Gastroesophageal sphincter (tissue), 3 donors: ENCODE data around the gene TDG.

Experiments used
- POLR2A ChIP-seq, 2 donors: fragments of 450-650 bp; IDR thresholded peaks; one replicate each; pipeline ENCODE4 v1.6.1; 2017; ENCODE audit warnings: antibody characterized with exemption in 2 of 2, mild to moderate bottlenecking in 2 of 2, moderate library complexity in 1 of 2
- POLR2AphosphoS5 ChIP-seq: sonication (generic); formaldehyde crosslinking; IDR thresholded peaks from one replicate; pipeline ENCODE4 v1.6.1; 2017; ENCODE audit warnings: antibody characterized with exemption
- TF ChIP-seq, protein P1 (sequence below), 4 experiments: fragments of 200-600 bp in 2 of 4; fragments of 450-650 bp in 2 of 4; sonication (generic) in 1 of 4; IDR thresholded peaks; one replicate each; pipeline ENCODE4 v1.5.1; 2017 to 2019; ENCODE audit warnings: antibody characterized with exemption in 4 of 4, mild to moderate bottlenecking in 2 of 4, moderate library complexity in 2 of 4

GRCh38 chr12:103948746-103949406, 16.8 kb upstream of the TDG start:
- TF ChIP-seq, protein P1, sequence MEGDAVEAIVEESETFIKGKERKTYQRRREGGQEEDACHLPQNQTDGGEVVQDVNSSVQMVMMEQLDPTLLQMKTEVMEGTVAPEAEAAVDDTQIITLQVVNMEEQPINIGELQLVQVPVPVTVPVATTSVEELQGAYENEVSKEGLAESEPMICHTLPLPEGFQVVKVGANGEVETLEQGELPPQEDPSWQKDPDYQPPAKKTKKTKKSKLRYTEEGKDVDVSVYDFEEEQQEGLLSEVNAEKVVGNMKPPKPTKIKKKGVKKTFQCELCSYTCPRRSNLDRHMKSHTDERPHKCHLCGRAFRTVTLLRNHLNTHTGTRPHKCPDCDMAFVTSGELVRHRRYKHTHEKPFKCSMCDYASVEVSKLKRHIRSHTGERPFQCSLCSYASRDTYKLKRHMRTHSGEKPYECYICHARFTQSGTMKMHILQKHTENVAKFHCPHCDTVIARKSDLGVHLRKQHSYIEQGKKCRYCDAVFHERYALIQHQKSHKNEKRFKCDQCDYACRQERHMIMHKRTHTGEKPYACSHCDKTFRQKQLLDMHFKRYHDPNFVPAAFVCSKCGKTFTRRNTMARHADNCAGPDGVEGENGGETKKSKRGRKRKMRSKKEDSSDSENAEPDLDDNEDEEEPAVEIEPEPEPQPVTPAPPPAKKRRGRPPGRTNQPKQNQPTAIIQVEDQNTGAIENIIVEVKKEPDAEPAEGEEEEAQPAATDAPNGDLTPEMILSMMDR (IDR thresholded peaks at IDR 0.05): no peak
- TF ChIP-seq POLR2A (IDR thresholded peaks at IDR 0.05): no peak
- TF ChIP-seq POLR2AphosphoS5: no peak
